GM23338 (cell line): ENCODE measurements around the gene STK39. TPM values are rescaled to one million over a fixed set of nuclear protein-coding genes. Genes with fewer than 3 reads are reported as not detected.

ENCODE experiments used
- ATAC-seq: fragments of 200-7000 bp; cut with Tn5 transposase; 3 replicates; pipeline ENCODE4 v1.9.1; 2020
- DNase-seq: peaks from one replicate; pipeline ENCODE4 v3.0.0-alpha.2; 2015; ENCODE audit warnings: low spot score
- H2AFZ ChIP-seq: fragments of 200-600 bp; sonication (generic); 2 replicates; pipeline ENCODE4 v1.8.0; 2016; ENCODE audit warnings: antibody characterized with exemption, mild to moderate bottlenecking, moderate library complexity
- H3F3A ChIP-seq: fragments of 200-600 bp; sonication (generic); replicated peaks from 2 replicates; pipeline ENCODE4 v1.8.0; 2017; ENCODE audit warnings: antibody characterized with exemption, mixed run types, low read depth
- H3K27ac ChIP-seq: fragments of 200-600 bp; sonication (generic); 2 replicates; pipeline ENCODE4 v1.6.1; 2016; ENCODE audit warnings: low read depth
- H3K27me3 ChIP-seq: fragments of 200-600 bp; sonication (generic); 2 replicates; pipeline ENCODE4 v1.8.0; 2016; ENCODE audit warnings: mild to moderate bottlenecking, mixed run types, moderate library complexity; ENCODE audit not compliant: insufficient read depth
- H3K36me3 ChIP-seq: fragments of 200-600 bp; sonication (generic); 2 replicates; pipeline ENCODE4 v1.8.0; 2016; ENCODE audit warnings: mild to moderate bottlenecking; ENCODE audit not compliant: insufficient read depth
- H3K4me1 ChIP-seq: fragments of 200-600 bp; sonication (generic); 2 replicates; pipeline ENCODE4 v1.8.0; 2016; ENCODE audit warnings: mild to moderate bottlenecking, moderate library complexity; ENCODE audit not compliant: insufficient read depth
- H3K4me2 ChIP-seq: fragments of 200-600 bp; sonication (generic); 2 replicates; pipeline ENCODE4 v1.7.1; 2017; ENCODE audit warnings: mixed run types
- H3K4me3 ChIP-seq: fragments of 200-600 bp; sonication (generic); 2 replicates; pipeline ENCODE4 v1.6.1; 2016; ENCODE audit warnings: mixed run types
- H3K79me2 ChIP-seq: fragments of 200-600 bp; sonication (generic); replicated peaks from 2 replicates; pipeline ENCODE4 v1.8.0; 2017; ENCODE audit warnings: mild to moderate bottlenecking; ENCODE audit not compliant: insufficient read depth
- H3K9me2 ChIP-seq: fragments of 200-600 bp; sonication (generic); 2 replicates; pipeline ENCODE4 v1.8.0; 2017; ENCODE audit not compliant: insufficient read depth
- H4K20me1 ChIP-seq: fragments of 200-600 bp; sonication (generic); replicated peaks from 2 replicates; pipeline ENCODE4 v1.8.0; 2017; ENCODE audit warnings: mild to moderate bottlenecking; ENCODE audit not compliant: insufficient read depth
- H3K27ac Mint-ChIP-seq: 2 replicates; pipeline ENCODE4 v1.8.0; 2020; ENCODE audit warnings: inconsistent platforms, mild to moderate bottlenecking, moderate library complexity, mixed read lengths
- H3K27me3 Mint-ChIP-seq: 3 replicates; pipeline ENCODE4 v1.8.0; 2022; ENCODE audit warnings: low read depth, mild to moderate bottlenecking, moderate library complexity, mixed read lengths, inconsistent platforms; ENCODE audit not compliant: insufficient read depth, poor library complexity
- H3K36me3 Mint-ChIP-seq: 3 replicates; pipeline ENCODE4 v1.8.0; 2021; ENCODE audit warnings: low read depth, mild to moderate bottlenecking, inconsistent platforms, moderate library complexity, mixed read lengths
- H3K4me1 Mint-ChIP-seq: 3 replicates; pipeline ENCODE4 v1.8.0; 2020; ENCODE audit warnings: mild to moderate bottlenecking, inconsistent platforms, mixed read lengths
- H3K4me3 Mint-ChIP-seq: 3 replicates; pipeline ENCODE4 v1.8.0; 2021; ENCODE audit warnings: moderate library complexity, mild to moderate bottlenecking, inconsistent platforms, mixed read lengths
- H3K9me3 Mint-ChIP-seq: 3 replicates; pipeline ENCODE4 v1.8.0; 2020; ENCODE audit warnings: moderate library complexity, mild to moderate bottlenecking, inconsistent platforms, mixed read lengths
- JUNB ChIP-seq: IDR thresholded peaks from one replicate; pipeline ENCODE4 v1.6.1; 2016; ENCODE audit warnings: antibody characterized with exemption; ENCODE audit not compliant: unreplicated experiment
- NANOG ChIP-seq: IDR thresholded peaks from 2 replicates; pipeline ENCODE4 v1.6.1; 2016; ENCODE audit warnings: antibody characterized with exemption, borderline replicate concordance
- ZNF331 ChIP-seq: fragments of 250-450 bp; sonication (Bioruptor Pico); IDR thresholded peaks from 2 replicates; pipeline ENCODE4 v1.5.0; 2020; ENCODE audit warnings: low read depth, mild to moderate bottlenecking, moderate library complexity
- ZNF462 ChIP-seq: fragments of 250-450 bp; sonication (Bioruptor Pico); IDR thresholded peaks from 2 replicates; pipeline ENCODE4 v1.5.0; 2020; ENCODE audit warnings: mild to moderate bottlenecking, moderate library complexity
- polyA plus RNA-seq: library from polyadenylated mRNA; unstranded; fragments of >200 nt; fragmentation: Nextera tagmentation; extraction: Ambion mirVana; gene quantifications from 2 replicates; pipeline ENCODE4 v1.2.1, GENCODE V29; 2016
- total RNA-seq: library from RNA; depleted of rRNA; stranded (reverse); fragments of >200 nt; shearing (Covaris generic); gene quantifications from 2 replicates; pipeline ENCODE4 v1.2.3, GENCODE V29; 2014

Gene STK39
- total and polyA plus RNA-seq, 2 experiments from 2014 or later = 9.5 to 16.9 TPM

- H3K4me2 ChIP-seq = no peak overlapping the region
- Mint-ChIP-seq H3K9me3 (no peaks in the 10 kb centered on the region), H3K36me3 (no peaks in the 10 kb centered on the region), H3K4me1 (peaks cover 69% of the 10 kb centered on the region), H3K27me3 (peaks cover 3% of the 10 kb centered on the region), H3K27ac (no peak overlapping the region), H3K4me3 (no peak overlapping the region)
- no peak for ATAC-seq
- peaks cover 50% of the 10 kb centered on the region for H3K4me1 ChIP-seq
- H4K20me1 ChIP-seq = no peaks in the 10 kb centered on the region
- no peak for DNase-seq
- 0 out of 2 replicates have a peak, but pooled peaks cover 3% of the 10 kb centered on the region for H3K27me3 ChIP-seq
- no peaks in the 10 kb centered on the region for H3F3A ChIP-seq
- no peaks in the 10 kb centered on the region for H3K36me3 ChIP-seq
- no peaks in the 10 kb centered on the region for H3K9me2 ChIP-seq
- TF ChIP-seq NANOG = no peak
- no peak overlapping the region for H3K4me3 ChIP-seq
- no peak overlapping the region for H3K27ac ChIP-seq
- no peak overlapping the region for H2AFZ ChIP-seq
- no peaks in the 10 kb centered on the region for H3K79me2 ChIP-seq
These were observed 63.9 kb downstream of the STK39 start for GRCh38 chr2:168183308-168183997.

DNA sequence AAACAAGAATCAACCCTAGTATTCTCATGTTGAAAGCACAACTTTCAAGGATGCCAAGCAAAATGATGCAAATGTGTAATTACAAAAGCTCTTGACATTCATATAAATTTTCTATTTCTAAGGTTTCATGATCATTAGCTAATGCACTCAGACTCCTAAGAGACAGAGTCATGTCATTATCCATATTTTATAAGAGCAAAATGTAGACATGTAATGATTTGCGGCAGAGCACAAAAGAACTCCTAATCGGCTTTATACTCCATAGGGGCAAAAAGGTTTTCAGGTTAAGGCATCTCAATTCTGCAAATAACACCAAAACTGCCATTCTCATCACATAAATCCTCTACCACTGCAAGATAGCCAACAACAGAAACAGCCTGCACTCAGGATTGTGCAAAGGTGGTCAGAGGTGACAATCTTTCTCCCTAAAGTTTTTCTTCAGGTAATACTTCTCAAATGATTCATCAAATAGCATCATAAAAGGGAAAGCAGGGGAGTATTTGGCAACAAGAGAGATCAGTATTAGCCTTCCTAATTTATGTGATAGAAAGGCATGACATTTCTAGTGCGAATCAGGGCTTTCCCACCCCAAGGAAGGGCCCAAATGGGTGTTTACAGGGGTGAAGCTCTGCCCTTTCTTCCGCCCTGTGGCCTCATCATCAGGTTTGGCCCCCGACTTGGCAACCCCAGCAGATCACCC is 64.7 kb downstream of the STK39 start:
- Histone ChIP-seq H3K4me3 (no peak overlapping the region), H3K27ac (no peak overlapping the region), H2AFZ (no peak overlapping the region), H3K4me1 (peaks cover 50% of the 10 kb centered on the region), H3F3A (no peaks in the 10 kb centered on the region), H3K79me2 (no peaks in the 10 kb centered on the region), H3K36me3 (no peaks in the 10 kb centered on the region), H3K27me3 (0 out of 2 replicates have a peak, but pooled peaks cover 3% of the 10 kb centered on the region), H3K4me2 (no peak overlapping the region), H3K9me2 (no peaks in the 10 kb centered on the region), H4K20me1 (no peaks in the 10 kb centered on the region)
- ATAC-seq = no peak
- H3K27ac Mint-ChIP-seq = no peak overlapping the region
- H3K36me3 Mint-ChIP-seq = no peaks in the 10 kb centered on the region
- TF ChIP-seq ZNF331 (no peak), ZNF462 (CRISPR knock-in tag) (no peak), JUNB (no peak)
- H3K27me3 Mint-ChIP-seq = peaks cover 3% of the 10 kb centered on the region
- DNase-seq = no peak
- H3K4me3 Mint-ChIP-seq = no peak overlapping the region
- H3K9me3 Mint-ChIP-seq = no peaks in the 10 kb centered on the region
- peaks cover 69% of the 10 kb centered on the region for H3K4me1 Mint-ChIP-seq
